Activated CD4-positive, alpha-beta T cell treated with anti-CD3 and anti-CD28 coated beads, Interleukin-2, amount 50 U/mL, for 1 hour (primary cell): Measurements from ENCODE around the gene ZNF668.
"Not testable (repeated sequence)": the region's sequence is repeated elsewhere in the genome, so short reads cannot be mapped to it uniquely, and the experiment has no call there.

Experiments
- DNase-seq: peaks from one replicate; pipeline ENCODE4 v3.0.0-alpha.2; 2020

The ZNF668 gene

GRCh38 chr16:31052114-31052513 is 21.9 kb downstream of the ZNF668 start:
- no peak for DNase-seq

GRCh38 chr16:31050280-31051030 is 23.6 kb downstream of the ZNF668 start:
- no peak for DNase-seq

- DNase-seq, result no peak
Observed at GRCh38 chr16:31043898-31044481, 30.1 kb downstream of the ZNF668 start.

DNA sequence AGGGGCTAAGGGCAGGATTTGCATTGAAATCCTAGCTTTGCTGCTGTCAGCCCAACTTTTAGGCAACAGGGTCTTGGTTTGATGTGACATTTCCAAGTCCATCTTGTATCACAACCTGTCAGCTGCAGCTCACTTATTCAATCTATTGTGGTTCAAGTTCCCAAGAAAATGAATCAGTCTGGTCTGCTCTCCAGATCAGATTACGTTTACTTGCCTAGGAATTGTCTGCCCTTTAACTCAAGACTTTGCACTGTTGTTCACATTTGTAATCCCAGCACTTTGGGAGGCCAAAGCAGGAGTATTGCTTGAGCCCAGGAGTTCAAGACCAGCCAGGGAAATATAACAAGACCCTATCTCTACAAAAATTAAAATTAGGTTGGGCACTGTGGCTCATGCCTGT is 30.7 kb downstream of the ZNF668 start:
- no peak for DNase-seq

DNA sequence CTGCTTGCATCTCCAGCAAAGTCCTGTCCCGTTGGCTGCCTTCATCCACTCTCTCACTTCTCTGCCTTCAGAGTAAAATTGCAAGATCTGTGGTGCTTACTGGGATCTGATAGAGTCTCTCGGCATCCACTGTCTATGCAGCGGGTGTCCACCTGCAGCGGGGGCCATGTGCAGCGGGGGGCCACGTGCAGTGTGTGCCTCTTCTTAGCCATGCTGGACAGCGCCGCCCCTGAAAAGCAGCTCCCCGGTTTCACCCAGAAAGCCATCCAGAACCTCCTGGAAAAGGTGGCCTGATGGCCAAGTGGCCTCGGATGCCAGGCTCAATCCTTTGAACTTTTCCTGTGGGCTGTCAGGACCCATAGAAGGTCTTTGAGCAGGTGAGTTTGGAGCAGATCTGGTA is 31.2 kb downstream of the ZNF668 start:
- no peak for DNase-seq

DNA sequence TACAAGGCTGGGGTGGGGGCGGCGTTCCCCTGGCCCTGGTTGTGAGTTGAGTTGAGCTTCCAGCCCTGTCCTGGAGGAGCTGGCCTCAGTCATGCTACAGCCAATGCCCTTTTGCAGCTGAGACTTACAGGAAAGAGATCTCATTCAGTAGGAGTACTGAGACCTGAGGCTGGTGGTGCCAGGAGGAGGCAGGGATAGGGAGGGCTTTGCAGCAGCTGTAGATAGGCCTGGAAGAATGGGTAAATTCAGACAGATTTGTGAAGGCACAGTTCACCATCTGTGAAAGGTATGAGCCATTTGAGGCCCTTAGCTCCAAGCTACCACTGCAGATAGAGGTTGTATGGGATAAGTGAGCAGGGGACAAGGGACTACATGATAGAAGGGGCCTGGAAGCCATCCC is 35.0 kb downstream of the ZNF668 start:
- no peak for DNase-seq

GRCh38 chr16:31036691-31037090 is 37.3 kb downstream of the ZNF668 start:
- no peak for DNase-seq

DNA sequence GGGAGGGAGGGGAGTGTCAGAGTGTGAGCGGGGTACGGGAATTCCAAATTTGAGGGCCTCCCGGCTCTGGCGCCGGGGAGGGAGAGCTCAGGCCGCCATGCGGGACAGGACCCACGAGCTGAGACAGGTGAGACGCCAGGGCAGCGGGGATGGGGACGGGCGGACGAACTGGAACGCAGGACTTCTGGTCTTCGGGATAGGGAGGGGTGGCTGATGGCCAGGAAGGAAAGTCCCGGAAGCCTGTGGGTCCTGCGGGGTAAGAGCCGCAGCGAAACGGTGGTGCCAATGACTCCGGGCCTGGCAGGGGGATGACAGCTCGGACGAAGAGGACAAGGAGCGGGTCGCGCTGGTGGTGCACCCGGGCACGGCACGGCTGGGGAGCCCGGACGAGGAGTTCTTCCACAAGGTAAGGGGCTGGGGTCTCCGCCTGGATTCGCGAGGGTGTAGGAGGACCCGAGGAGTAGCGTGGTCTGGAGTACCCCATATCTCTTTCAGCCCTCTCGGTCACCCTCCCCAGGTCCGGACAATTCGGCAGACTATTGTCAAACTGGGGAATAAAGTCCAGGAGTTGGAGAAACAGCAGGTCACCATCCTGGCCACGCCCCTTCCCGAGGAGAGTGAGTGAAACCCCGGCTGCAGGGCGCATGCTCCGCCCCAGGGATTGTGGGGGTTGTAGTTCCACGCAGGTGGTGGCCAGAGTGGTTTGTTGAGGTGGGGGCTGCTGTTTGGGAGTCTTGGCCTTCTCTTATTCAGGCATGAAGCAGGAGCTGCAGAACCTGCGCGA is 40.1 kb downstream of the ZNF668 start:
- peak; percentile 85 for DNase-seq

GRCh38 chr16:31032736-31033708 is 41.0 kb downstream of the ZNF668 start, which contains the start of gene STX4:
Gene STX4, plus strand, starts transcription at chr16:31033558. Its CDS starts 248 bp downstream, at chr16:31033806.
- DNase-seq, result peak; percentile 97

DNA sequence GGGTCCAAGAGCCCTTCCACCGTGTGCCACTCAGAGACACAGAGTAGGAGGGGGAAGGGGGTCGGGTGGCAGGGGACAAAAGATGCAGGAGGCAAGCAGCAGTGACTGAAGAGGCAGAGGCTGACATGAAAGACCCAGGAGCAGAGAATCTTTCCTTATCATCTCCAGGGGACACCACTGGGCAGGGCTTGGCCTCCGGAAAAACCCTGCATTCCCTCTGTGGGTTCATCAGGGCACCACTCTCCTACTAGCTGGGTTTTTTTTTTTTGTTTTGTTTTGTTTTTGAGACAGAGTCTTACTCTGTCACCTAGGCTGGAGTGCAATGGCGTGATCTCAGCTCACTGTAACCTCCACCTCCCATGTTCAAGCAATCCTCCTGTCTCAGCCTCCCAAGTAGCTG is 42.8 kb downstream of the ZNF668 start:
- no peak for DNase-seq

- no peak for DNase-seq
Observed at GRCh38 chr16:31029272-31029671, 44.8 kb downstream of the ZNF668 start.

DNA sequence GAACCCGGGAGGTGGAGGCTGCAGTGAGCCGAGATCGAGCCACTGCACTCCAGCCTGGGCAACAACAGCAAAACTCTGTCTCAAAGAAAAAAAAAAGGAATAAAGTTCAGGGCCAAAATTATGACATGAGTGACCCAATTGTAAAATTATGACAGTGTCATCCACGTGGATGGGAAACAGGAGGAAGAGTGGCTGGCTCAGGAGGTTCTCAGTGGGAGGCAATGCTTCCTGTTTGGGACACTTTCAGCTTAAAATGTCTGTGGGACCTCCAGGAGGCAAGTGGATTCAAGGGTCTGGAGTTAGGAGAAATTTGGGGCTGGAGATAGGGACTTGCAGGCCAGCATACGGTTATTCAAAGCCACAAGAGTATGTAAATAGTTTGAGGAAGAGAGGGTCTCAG is 48.7 kb downstream of the ZNF668 start:
- no peak for DNase-seq

GRCh38 chr16:31023627-31024226 is 50.3 kb downstream of the ZNF668 start:
- DNase-seq, result no peak

DNA sequence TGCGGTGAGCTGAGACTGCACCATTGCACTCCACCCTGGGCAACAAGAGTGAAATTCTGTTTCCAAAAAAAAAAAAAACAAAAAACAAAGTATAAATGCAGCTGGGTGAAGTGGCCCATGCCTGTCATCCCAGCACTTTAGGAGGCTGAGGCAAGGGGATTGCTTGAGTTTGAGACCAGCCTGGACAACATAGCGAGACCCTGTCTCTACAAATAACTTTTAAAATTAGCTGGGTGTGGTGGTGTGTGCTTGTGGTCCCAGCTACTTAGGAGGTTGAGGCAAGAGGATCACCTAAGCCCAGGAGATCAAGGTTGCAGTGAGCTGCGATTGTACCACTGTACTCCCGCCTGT is 50.8 kb downstream of the ZNF668 start:
- no peak for DNase-seq

DNA sequence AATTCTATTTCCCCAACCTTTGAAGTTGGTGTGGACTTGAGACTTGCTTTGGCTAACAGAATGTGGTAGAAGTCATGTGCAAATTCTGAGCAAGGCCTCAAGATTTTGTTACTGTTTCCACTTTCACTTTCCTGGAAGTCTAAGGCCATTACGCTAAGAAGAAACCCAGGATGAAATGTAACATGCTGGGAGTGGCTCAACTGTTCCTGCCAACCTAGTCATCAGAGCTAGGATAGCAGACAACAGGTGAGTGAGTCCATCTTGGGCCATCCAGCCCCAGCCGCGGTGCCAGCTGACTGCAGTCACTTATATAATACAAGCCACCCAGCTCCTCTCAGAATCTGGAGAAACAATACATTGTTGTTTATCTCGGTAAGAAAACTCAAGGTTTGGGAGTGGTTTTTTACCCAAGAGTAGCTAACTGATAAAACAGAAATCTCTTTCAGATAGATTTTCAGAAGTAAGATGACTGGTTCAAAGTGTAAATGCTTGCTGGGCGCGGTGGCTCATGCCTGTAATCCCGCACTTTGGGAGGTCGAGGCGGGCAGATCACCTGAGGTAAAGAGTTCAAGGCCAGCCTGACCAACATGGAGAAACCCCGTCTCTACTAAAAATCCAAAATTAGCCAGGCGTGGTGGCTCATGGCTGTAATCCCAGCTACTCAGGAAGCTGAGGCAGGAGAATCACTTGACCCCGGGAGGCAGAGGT is 51.3 kb downstream of the ZNF668 start:
- no peak for DNase-seq

GRCh38 chr16:31020536-31020935 is 53.5 kb downstream of the ZNF668 start:
- DNase-seq, result no peak

- DNase-seq, result not testable (repeated sequence)
Observed at GRCh38 chr16:31017756-31018155, 56.3 kb downstream of the ZNF668 start.

GRCh38 chr16:31016018-31016417 is 58.0 kb downstream of the ZNF668 start:
- no peak for DNase-seq

DNA sequence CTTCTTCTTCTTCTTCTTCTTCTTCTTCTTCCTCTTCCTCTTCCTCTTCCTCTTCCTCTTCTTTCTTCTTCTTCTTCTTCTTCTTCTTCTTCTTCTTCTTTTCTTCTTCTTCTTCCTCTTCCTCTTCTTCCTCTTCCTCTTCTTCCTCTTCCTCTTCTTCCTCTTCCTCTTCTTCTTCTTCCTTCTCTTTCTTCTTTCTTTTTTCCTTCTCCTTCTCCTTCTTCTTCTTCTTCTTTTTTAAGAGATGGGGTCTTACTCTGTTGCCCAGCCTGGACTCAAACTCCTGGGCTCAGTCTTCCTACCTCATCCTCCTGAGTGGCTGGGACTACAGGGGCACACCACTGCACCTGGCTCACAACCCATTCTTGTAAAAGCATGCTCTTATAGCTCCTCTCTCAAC is 60.7 kb downstream of the ZNF668 start:
- not testable (repeated sequence) for DNase-seq

GRCh38 chr16:31011815-31012214 is 62.2 kb downstream of the ZNF668 start:
- not testable (repeated sequence) for DNase-seq
